Stimulated activated CD8-positive, alpha-beta memory T cell treated with anti-CD3 and anti-CD28 coated beads, Interleukin-12 subunit alpha, Interleukin-12 subunit beta, amount 100 ng/mL, for 4 hours (primary cell): ENCODE results near the gene EMCN.
"Not testable (repeated sequence)": the region's sequence is repeated elsewhere in the genome, so short reads cannot be mapped to it uniquely, and the experiment has no call there.

Experiments used
- DNase-seq: peaks from one replicate; pipeline ENCODE4 v3.0.0-alpha.2; 2020; ENCODE audit warnings: low read depth

EMCN gene

GRCh38 chr4:100380401-100380800 lies 137.4 kb downstream of the EMCN start:
- not testable (repeated sequence) for DNase-seq

- no peak for DNase-seq
Observed at GRCh38 chr4:100379583-100380105, 138.2 kb downstream of the EMCN start.

GRCh38 chr4:100372432-100372831 lies 145.4 kb downstream of the EMCN start:
- DNase-seq: no peak

GRCh38 chr4:100369871-100370270 lies 148.0 kb downstream of the EMCN start:
- DNase-seq: no peak

- no peak for DNase-seq
Observed at GRCh38 chr4:100367451-100367850, 150.4 kb downstream of the EMCN start.

GRCh38 chr4:100366213-100366612 lies 151.6 kb downstream of the EMCN start:
- DNase-seq: no peak

- no peak for DNase-seq
Observed at GRCh38 chr4:100362366-100362765, 155.5 kb downstream of the EMCN start.

GRCh38 chr4:100361336-100361735 lies 156.5 kb downstream of the EMCN start:
- DNase-seq: no peak

- no peak for DNase-seq
Observed at GRCh38 chr4:100360211-100360610, 157.6 kb downstream of the EMCN start.

GRCh38 chr4:100359441-100359840 lies 158.4 kb downstream of the EMCN start:
- DNase-seq: no peak

GRCh38 chr4:100357542-100357941 lies 160.3 kb downstream of the EMCN start:
- no peak for DNase-seq

- DNase-seq: no peak
Observed at GRCh38 chr4:100356172-100356571, 161.7 kb downstream of the EMCN start.

- not testable (repeated sequence) for DNase-seq
Observed at GRCh38 chr4:100352352-100352751, 165.5 kb downstream of the EMCN start.

GRCh38 chr4:100348473-100348872 lies 169.3 kb downstream of the EMCN start:
- DNase-seq: no peak

GRCh38 chr4:100347241-100347640 lies 170.6 kb downstream of the EMCN start:
- DNase-seq: no peak

GRCh38 chr4:100345585-100345984 lies 172.2 kb downstream of the EMCN start:
- no peak for DNase-seq
